GM18909 (cell line): ENCODE data around the gene SFXN5.

Experiments used
- ATAC-seq: cut with Tn5 transposase; IDR thresholded peaks from one replicate; pipeline ENCODE4 v1.9.1; 2021; ENCODE audit warnings: mild to moderate bottlenecking; ENCODE audit not compliant: unreplicated experiment, poor library complexity

Gene SFXN5

GRCh38 chr2:72963423-72964145 is 107.9 kb downstream of the SFXN5 start:
- no peak for ATAC-seq

GRCh38 chr2:72962911-72963310 is 108.6 kb downstream of the SFXN5 start:
- no peak for ATAC-seq

GRCh38 chr2:72961853-72962468 is 109.6 kb downstream of the SFXN5 start:
- ATAC-seq, result no peak

GRCh38 chr2:72961036-72961720 is 110.3 kb downstream of the SFXN5 start:
- no peak for ATAC-seq

GRCh38 chr2:72959995-72960981 is 111.2 kb downstream of the SFXN5 start:
- no peak for ATAC-seq

- no peak for ATAC-seq
These were observed 112.0 kb downstream of the SFXN5 start for GRCh38 chr2:72959554-72959953.

GRCh38 chr2:72958542-72959385 is 112.7 kb downstream of the SFXN5 start:
- ATAC-seq, result no peak

- ATAC-seq, result no peak
These were observed 114.6 kb downstream of the SFXN5 start for GRCh38 chr2:72956936-72957335.

- no peak for ATAC-seq
These were observed 115.5 kb downstream of the SFXN5 start for GRCh38 chr2:72956050-72956395.

GRCh38 chr2:72955228-72956049 is 116.1 kb downstream of the SFXN5 start:
- no peak for ATAC-seq

- ATAC-seq, result no peak
These were observed 116.9 kb downstream of the SFXN5 start for GRCh38 chr2:72954376-72955227.

- no peak for ATAC-seq
These were observed 117.5 kb downstream of the SFXN5 start for GRCh38 chr2:72953976-72954375.

- ATAC-seq, result no peak
These were observed 118.0 kb downstream of the SFXN5 start for GRCh38 chr2:72953528-72953927.

GRCh38 chr2:72952961-72953360 is 118.6 kb downstream of the SFXN5 start:
- ATAC-seq, result no peak

- no peak for ATAC-seq
These were observed 119.2 kb downstream of the SFXN5 start for GRCh38 chr2:72952110-72952823.

- ATAC-seq, result no peak
These were observed 120.0 kb downstream of the SFXN5 start for GRCh38 chr2:72951303-72952095.
